ENCODE results near the gene DPEP2NB.
A peak's percentile ranks its signal among the peaks of the same experiment; 100 is the strongest.
"Not testable (repeated sequence)": the region's sequence is repeated elsewhere in the genome, so short reads cannot be mapped to it uniquely, and the experiment has no call there.

The DPEP2NB gene

DNA sequence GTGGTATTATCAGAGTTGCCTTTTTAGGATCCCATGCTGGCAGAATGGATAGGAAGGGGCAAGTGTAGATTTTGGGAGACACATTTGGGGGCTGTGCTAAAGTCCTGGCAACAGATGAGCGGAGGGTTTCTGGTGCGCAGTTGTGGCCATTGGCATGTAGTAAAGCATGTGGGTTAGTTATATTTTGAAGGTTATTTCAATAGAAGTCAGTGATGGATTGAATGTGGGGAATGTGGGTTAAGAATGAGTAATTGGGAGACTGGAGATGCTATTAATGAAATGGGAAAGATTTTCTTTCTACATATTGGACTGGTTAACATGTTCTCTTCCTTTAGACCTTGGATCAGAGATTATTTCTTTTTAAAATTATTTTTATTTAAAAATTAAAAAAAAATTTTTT lies 17.4 kb upstream of the DPEP2NB start:
- Histone ChIP-seq H3K27me3 (ENCODE audit: low read depth) (no peaks in the 10 kb centered on the region), H3K36me3 (replicated peaks) (peaks cover 13% of the 10 kb centered on the region), H3K4me1 (no peaks in the 10 kb centered on the region), H3K4me3 (no peak overlapping the region), H3K9me3 (no peaks in the 10 kb centered on the region)
- DNase-seq (ENCODE audit: low spot score in 2 of 2), result no peak
- in situ Hi-C loops (cut with MboI; ENCODE audit: low sequenced_read_pairs), result no loop called here

- peaks cover 11% of the 10 kb centered on the region for H3K36me3 ChIP-seq (replicated peaks)
- no peaks in the 10 kb centered on the region for H3K9me3 ChIP-seq
- DNase-seq (ENCODE audit: low spot score in 2 of 2), result no peak
- H3K4me3 ChIP-seq, result no peak overlapping the region
- H3K4me1 ChIP-seq, result no peaks in the 10 kb centered on the region
- in situ Hi-C loops (cut with MboI; ENCODE audit: low sequenced_read_pairs), result no loop called here
- no peaks in the 10 kb centered on the region for H3K27me3 ChIP-seq (ENCODE audit: low read depth)
Observed at GRCh38 chr16:68031951-68032350, 16.2 kb upstream of the DPEP2NB start.

DNA sequence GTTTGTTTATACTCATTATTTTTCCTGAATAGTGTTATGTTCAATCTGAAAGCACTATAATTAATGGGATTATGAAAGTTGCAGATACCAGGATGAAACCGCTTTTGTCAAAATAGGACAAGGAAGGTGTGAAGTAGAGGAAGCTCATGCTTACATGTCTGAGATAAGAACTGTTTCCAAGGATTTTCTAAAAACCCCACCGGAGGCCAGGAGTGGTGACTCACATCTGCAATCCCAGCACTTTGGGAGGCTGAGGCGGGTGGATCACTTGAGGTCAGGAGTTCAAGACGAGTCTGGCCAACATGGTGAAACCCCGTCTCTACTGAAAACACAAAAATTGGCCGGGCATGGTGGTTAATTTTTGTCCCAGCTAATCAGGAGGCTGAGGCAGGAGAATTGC lies 14.4 kb upstream of the DPEP2NB start:
- H3K4me1 ChIP-seq; H3K4me3 ChIP-seq; H3K27me3 ChIP-seq (ENCODE audit: low read depth); DNase-seq (ENCODE audit: low spot score in 2 of 2); H3K9me3 ChIP-seq; in situ Hi-C loops (cut with MboI; ENCODE audit: low sequenced_read_pairs): not testable (repeated sequence)
- peaks cover 23% of the 10 kb centered on the region for H3K36me3 ChIP-seq (replicated peaks)

GRCh38 chr16:68028996-68029395 lies 13.3 kb upstream of the DPEP2NB start:
- Histone ChIP-seq H3K36me3 (replicated peaks) (peaks cover 23% of the 10 kb centered on the region), H3K4me3 (no peak overlapping the region), H3K27me3 (ENCODE audit: low read depth) (no peaks in the 10 kb centered on the region), H3K9me3 (no peaks in the 10 kb centered on the region), H3K4me1 (peaks cover 5% of the 10 kb centered on the region)
- in situ Hi-C loops (cut with MboI; ENCODE audit: low sequenced_read_pairs), result no loop called here
- no peak for DNase-seq (ENCODE audit: low spot score in 2 of 2)

GRCh38 chr16:68022728-68023537 lies 7.2 kb upstream of the DPEP2NB start, which contains the start of the genes DDX28 and DUS2:
DDX28 (minus strand) TSS chr16:68023232; CDS start chr16:68023202, 30 bp downstream.
DUS2 (plus strand) TSS chr16:68023284; CDS start chr16:68038024, 14,740 bp downstream.
- no peaks in the 10 kb centered on the region for H3K9me3 ChIP-seq
- peaks cover 27% of the 10 kb centered on the region for H3K36me3 ChIP-seq (replicated peaks)
- in situ Hi-C loops (cut with MboI; ENCODE audit: low sequenced_read_pairs), result no loop called here
- H3K4me3 ChIP-seq, result peak within 1 kb of the TSS; percentile 91
- H3K27me3 ChIP-seq (ENCODE audit: low read depth), result no peaks in the 10 kb centered on the region
- H3K4me1 ChIP-seq, result peaks cover 11% of the 10 kb centered on the region
- DNase-seq (ENCODE audit: low spot score in 2 of 2), result peak; percentile 79 to 93

DNA sequence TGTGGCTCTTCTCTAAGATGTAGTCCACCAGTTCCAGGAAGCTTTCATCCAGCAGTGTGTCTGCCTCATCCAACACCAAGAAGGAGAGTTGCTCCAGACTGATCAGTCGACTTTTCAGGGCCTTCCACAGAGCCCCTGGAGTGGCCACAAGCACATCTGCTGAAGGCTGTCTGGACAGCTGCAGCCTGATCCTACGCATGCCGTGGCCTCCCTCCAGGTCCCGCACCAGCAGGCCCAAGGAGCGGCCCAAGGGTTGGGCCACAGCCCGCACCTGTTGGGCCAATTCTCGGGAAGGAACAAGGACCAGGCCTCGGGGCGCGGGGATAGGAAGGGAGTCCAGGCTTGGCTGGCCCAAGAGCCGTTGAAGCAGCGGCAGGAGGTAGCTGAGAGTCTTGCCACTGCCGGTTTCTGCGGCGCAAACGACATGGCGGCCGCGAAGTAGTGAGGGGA lies 6.6 kb upstream of the DPEP2NB start:
- H3K4me3 ChIP-seq, result peak overlapping the region; percentile 91
- in situ Hi-C loops (cut with MboI; ENCODE audit: low sequenced_read_pairs), result no loop called here
- no peaks in the 10 kb centered on the region for H3K27me3 ChIP-seq (ENCODE audit: low read depth)
- DNase-seq (ENCODE audit: low spot score in 2 of 2), result no peak
- peaks cover 25% of the 10 kb centered on the region for H3K36me3 ChIP-seq (replicated peaks)
- no peaks in the 10 kb centered on the region for H3K9me3 ChIP-seq
- H3K4me1 ChIP-seq, result peaks cover 11% of the 10 kb centered on the region

DNA sequence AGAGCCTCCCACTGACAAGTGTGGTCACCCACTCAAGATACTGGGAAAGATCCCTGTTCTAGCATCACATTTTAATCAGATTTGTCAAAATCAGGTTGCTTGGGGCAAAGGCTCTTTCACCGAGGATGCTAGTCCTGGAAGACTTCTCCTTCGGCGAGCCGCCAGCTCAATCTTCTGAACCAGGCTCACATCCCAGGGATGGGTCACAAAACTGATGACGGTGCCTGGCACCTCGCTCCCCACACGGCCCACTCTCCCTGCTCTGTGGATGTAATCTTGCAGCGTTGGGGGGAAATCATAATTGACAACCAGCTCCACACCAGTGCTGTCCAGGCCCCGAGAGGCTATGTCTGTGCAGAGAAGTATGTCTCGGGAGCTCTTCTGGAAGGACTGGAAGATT lies 5.8 kb upstream of the DPEP2NB start:
- no peak overlapping the region for H3K4me3 ChIP-seq
- H3K27me3 ChIP-seq (ENCODE audit: low read depth), result no peaks in the 10 kb centered on the region
- H3K9me3 ChIP-seq, result no peaks in the 10 kb centered on the region
- DNase-seq (ENCODE audit: low spot score in 2 of 2), result no peak
- in situ Hi-C loops (cut with MboI; ENCODE audit: low sequenced_read_pairs), result no loop called here
- H3K4me1 ChIP-seq, result peaks cover 11% of the 10 kb centered on the region
- H3K36me3 ChIP-seq (replicated peaks), result peaks cover 24% of the 10 kb centered on the region

GRCh38 chr16:68019167-68019680 lies 3.5 kb upstream of the DPEP2NB start:
- Histone ChIP-seq H3K36me3 (replicated peaks) (peaks cover 12% of the 10 kb centered on the region), H3K9me3 (no peaks in the 10 kb centered on the region), H3K27me3 (ENCODE audit: low read depth) (no peaks in the 10 kb centered on the region), H3K4me1 (peaks cover 8% of the 10 kb centered on the region), H3K4me3 (no peak overlapping the region)
- in situ Hi-C loops (cut with MboI; ENCODE audit: low sequenced_read_pairs), result no loop called here
- no peak for DNase-seq (ENCODE audit: low spot score in 2 of 2)

- no peaks in the 10 kb centered on the region for H3K36me3 ChIP-seq (replicated peaks)
- H3K9me3 ChIP-seq, result no peaks in the 10 kb centered on the region
- H3K4me3 ChIP-seq, result no peak overlapping the region
- DNase-seq (ENCODE audit: low spot score in 2 of 2), result no peak
- H3K4me1 ChIP-seq, result no peaks in the 10 kb centered on the region
- in situ Hi-C loops (cut with MboI; ENCODE audit: low sequenced_read_pairs), result no loop called here
- no peaks in the 10 kb centered on the region for H3K27me3 ChIP-seq (ENCODE audit: low read depth)
Observed at GRCh38 chr16:68013440-68013839, 2.3 kb downstream of the DPEP2NB start.

DNA sequence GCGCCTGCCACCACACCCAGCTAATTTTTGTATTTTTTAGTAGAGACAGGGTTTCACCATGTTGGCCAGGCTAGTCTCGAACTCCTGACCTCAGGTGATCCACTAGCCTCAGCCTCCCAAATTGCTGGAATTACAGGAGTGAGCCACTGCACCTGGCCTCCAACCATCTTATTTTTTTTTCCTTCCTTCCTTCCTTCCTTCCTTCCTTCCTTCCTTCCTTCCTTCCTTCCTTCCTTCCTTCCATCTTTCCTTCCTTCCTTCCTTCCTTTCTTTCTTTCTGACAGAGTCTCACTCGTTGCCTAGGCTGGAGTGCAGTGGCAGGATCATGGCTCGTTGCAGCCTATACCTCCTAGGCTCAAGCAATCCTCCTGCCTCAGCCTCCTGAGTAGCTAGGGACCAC lies 5.8 kb downstream of the DPEP2NB start:
- H3K4me3 ChIP-seq, result not testable (repeated sequence)

GRCh38 chr16:68009157-68009735 lies 6.5 kb downstream of the DPEP2NB start:
- no peak for DNase-seq (ENCODE audit: low spot score in 2 of 2)
- in situ Hi-C loops (cut with MboI; ENCODE audit: low sequenced_read_pairs), result no loop called here

More for the DNA sequence above, 5.8 kb downstream of the DPEP2NB start:
- H3K27me3 ChIP-seq (ENCODE audit: low read depth); in situ Hi-C loops (cut with MboI; ENCODE audit: low sequenced_read_pairs); H3K9me3 ChIP-seq; H3K36me3 ChIP-seq (replicated peaks); H3K4me1 ChIP-seq; DNase-seq (ENCODE audit: low spot score in 2 of 2): not testable (repeated sequence)

GRCh38 chr16:68005786-68006286 lies 9.9 kb downstream of the DPEP2NB start:
- H3K27me3 ChIP-seq (ENCODE audit: low read depth), result no peaks in the 10 kb centered on the region
- no peak for DNase-seq (ENCODE audit: low spot score in 2 of 2)
- no peak overlapping the region for H3K4me3 ChIP-seq
- no peaks in the 10 kb centered on the region for H3K36me3 ChIP-seq (replicated peaks)
- in situ Hi-C loops (cut with MboI; ENCODE audit: low sequenced_read_pairs), result no loop called here
- no peaks in the 10 kb centered on the region for H3K4me1 ChIP-seq
- H3K9me3 ChIP-seq, result no peaks in the 10 kb centered on the region

More at GRCh38 chr16:68009157-68009735, 6.5 kb downstream of the DPEP2NB start:
- H3K9me3 ChIP-seq, result no peaks in the 10 kb centered on the region
- H3K36me3 ChIP-seq (replicated peaks), result no peaks in the 10 kb centered on the region
- H3K4me1 ChIP-seq, result no peaks in the 10 kb centered on the region
- H3K27me3 ChIP-seq (ENCODE audit: low read depth), result no peaks in the 10 kb centered on the region
- H3K4me3 ChIP-seq, result no peak overlapping the region

DNA sequence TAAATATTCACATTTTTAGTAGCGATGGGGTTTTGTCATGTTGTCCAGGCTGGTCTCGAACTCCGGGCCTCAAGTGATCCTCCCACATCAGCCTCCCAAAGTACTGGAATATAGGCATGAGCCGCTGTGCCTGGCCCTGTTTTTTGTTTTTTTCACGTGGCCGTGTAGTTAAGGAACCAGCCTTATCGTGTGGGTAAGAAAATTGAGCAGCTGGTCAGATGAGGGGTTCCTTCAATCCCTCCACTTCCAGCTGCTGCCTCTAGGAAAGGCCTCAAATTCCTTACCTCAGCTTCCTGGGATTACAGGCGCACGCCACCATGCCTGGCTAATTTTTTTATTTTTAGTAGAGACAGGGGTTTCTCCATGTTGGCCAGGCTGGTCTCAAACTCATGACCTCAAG lies 10.5 kb downstream of the DPEP2NB start:
- H3K27me3 ChIP-seq (ENCODE audit: low read depth), result no peaks in the 10 kb centered on the region
- H3K9me3 ChIP-seq, result no peaks in the 10 kb centered on the region
- DNase-seq (ENCODE audit: low spot score in 2 of 2), result no peak
- in situ Hi-C loops (cut with MboI; ENCODE audit: low sequenced_read_pairs), result no loop called here
- no peaks in the 10 kb centered on the region for H3K36me3 ChIP-seq (replicated peaks)
- H3K4me1 ChIP-seq, result no peaks in the 10 kb centered on the region
- no peak overlapping the region for H3K4me3 ChIP-seq

- Histone ChIP-seq H3K9me3 (no peaks in the 10 kb centered on the region), H3K4me3 (no peak overlapping the region), H3K4me1 (no peaks in the 10 kb centered on the region), H3K27me3 (ENCODE audit: low read depth) (no peaks in the 10 kb centered on the region), H3K36me3 (replicated peaks) (no peaks in the 10 kb centered on the region)
- no peak for DNase-seq (ENCODE audit: low spot score in 2 of 2)
- in situ Hi-C loops (cut with MboI; ENCODE audit: low sequenced_read_pairs), result no loop called here
Observed at GRCh38 chr16:68003031-68003430, 12.7 kb downstream of the DPEP2NB start.
